Neural cell (in vitro differentiated cells): ENCODE results near the gene PARVB.

Source experiments
- CTCF ChIP-seq: fragments of 450-650 bp; IDR thresholded peaks from 2 replicates; pipeline ENCODE4 v1.5.1; 2014; ENCODE audit warnings: antibody characterized with exemption, mild to moderate bottlenecking, moderate library complexity; ENCODE audit not compliant: poor library complexity, severe bottlenecking
- EP300 ChIP-seq: fragments of 450-650 bp; conservative IDR thresholded peaks from 2 replicates; pipeline ENCODE4 v1.6.1; 2014; ENCODE audit warnings: antibody characterized with exemption, mild to moderate bottlenecking, moderate library complexity; ENCODE audit not compliant: poor library complexity, severe bottlenecking
- EZH2 ChIP-seq: fragments of 200-600, 300-800 bp; shearing (Covaris generic), sonication (generic); IDR thresholded peaks from 2 replicates; pipeline ENCODE4 v1.6.1; 2014; ENCODE audit warnings: antibody characterized with exemption, low read length, borderline replicate concordance, mild to moderate bottlenecking; ENCODE audit not compliant: insufficient read depth, poor library complexity, severe bottlenecking
- MXI1 ChIP-seq: fragments of 450-650 bp; conservative IDR thresholded peaks from 2 replicates; pipeline ENCODE4 v1.6.1; 2014; ENCODE audit warnings: antibody characterized with exemption, mild to moderate bottlenecking; ENCODE audit not compliant: poor library complexity, severe bottlenecking
- POLR2AphosphoS5 ChIP-seq: IDR thresholded peaks from 2 replicates; pipeline ENCODE4 v1.6.1; 2012
- RAD21 ChIP-seq: fragments of 450-650 bp; conservative IDR thresholded peaks from 2 replicates; pipeline ENCODE4 v1.6.1; 2014; ENCODE audit warnings: antibody characterized with exemption, mild to moderate bottlenecking, moderate library complexity
- REST ChIP-seq: IDR thresholded peaks from 2 replicates; pipeline ENCODE4 v1.6.1; 2012; ENCODE audit warnings: borderline replicate concordance
- SMC3 ChIP-seq: fragments of 450-650 bp; conservative IDR thresholded peaks from 2 replicates; pipeline ENCODE4 v1.6.1; 2014; ENCODE audit warnings: antibody characterized with exemption, mild to moderate bottlenecking, moderate library complexity; ENCODE audit not compliant: poor library complexity
- TAF1 ChIP-seq: IDR thresholded peaks from 2 replicates; pipeline ENCODE4 v1.6.1; 2012; ENCODE audit warnings: low read depth

- no peak for TF ChIP-seq CTCF
- no peak for TF ChIP-seq EP300
- no peak for TF ChIP-seq POLR2AphosphoS5
- no peak for TF ChIP-seq EZH2
- no peak for TF ChIP-seq SMC3
- no peak for TF ChIP-seq REST
- no peak for TF ChIP-seq RAD21
- no peak for TF ChIP-seq MXI1
- TF ChIP-seq TAF1 = no peak
Observed at GRCh38 chr22:44193535-44193891, 169.4 kb downstream of the PARVB start.
